ENCODE results near the gene RBM33. TPM values are rescaled to one million over a fixed set of nuclear protein-coding genes. Genes with fewer than 3 reads are reported as not detected.

The RBM33 gene
- total RNA-seq, 1 donor from 2014 or later: 117 TPM

GRCh38 chr7:155795951-155796350 is 151.5 kb downstream of the RBM33 start:
- Mint-ChIP-seq H3K27me3 (peaks cover 28% of the 10 kb centered on the region), H3K36me3 (ENCODE audit: low read depth) (no peaks in the 10 kb centered on the region), H3K4me1 (peaks cover 10% of the 10 kb centered on the region), H3K9me3 (no peaks in the 10 kb centered on the region), H3K4me3 (no peak overlapping the region), H3K27ac (no peak overlapping the region)
- ChIA-PET CTCF (no interaction called here), POLR2A (no interaction called here)
- no peak for ATAC-seq (ENCODE audit: low read depth)
- no peak for DNase-seq
- intact Hi-C loops (cut with micrococcal nuclease): loop anchor here (2.0 kb wide), 1 partner anchor 677 kb away; no protein-coding TSS in a partner anchor
- no peak for TF ChIP-seq CTCF (IDR thresholded peaks at IDR 0.05)

GRCh38 chr7:155796381-155797261 is 152.2 kb downstream of the RBM33 start:
- CTCF ChIA-PET: interaction anchor here (1.1 kb wide), 1 partner anchor 1020 kb away, joined by 3 read pairs; no protein-coding TSS in a partner anchor

GRCh38 chr7:155797262-155798250 is 153.1 kb downstream of the RBM33 start:
- intact Hi-C loops (cut with micrococcal nuclease): loop anchor here (1.0 to 2.0 kb wide), 3 partner anchors 675 to 1453 kb away; no protein-coding TSS in a partner anchor
- no peaks in the 10 kb centered on the region for H3K36me3 Mint-ChIP-seq (ENCODE audit: low read depth)
- peaks cover 38% of the 10 kb centered on the region for H3K27me3 Mint-ChIP-seq
- no peaks in the 10 kb centered on the region for H3K9me3 Mint-ChIP-seq
- H3K27ac Mint-ChIP-seq: no peak overlapping the region
- H3K4me1 Mint-ChIP-seq: peaks cover 13% of the 10 kb centered on the region
- ATAC-seq (ENCODE audit: low read depth) (no peak), DNase-seq (no peak)
- H3K4me3 Mint-ChIP-seq: no peak overlapping the region
- no peak for TF ChIP-seq CTCF (IDR thresholded peaks at IDR 0.05)
- POLR2A ChIA-PET: no interaction called here
- CTCF ChIA-PET: interaction anchor here (1.1 kb wide), 1 partner anchor 1019 kb away, joined by 3 read pairs; no protein-coding TSS in a partner anchor

More at GRCh38 chr7:155796381-155797261, 152.2 kb downstream of the RBM33 start:
- peak; percentile 52 for TF ChIP-seq CTCF (IDR thresholded peaks at IDR 0.05)
- peak; percentile 85 for ATAC-seq (ENCODE audit: low read depth)
- Mint-ChIP-seq H3K4me3 (no peak overlapping the region), H3K36me3 (ENCODE audit: low read depth) (no peaks in the 10 kb centered on the region), H3K9me3 (no peaks in the 10 kb centered on the region), H3K27me3 (peaks cover 34% of the 10 kb centered on the region), H3K27ac (no peak overlapping the region), H3K4me1 (peaks cover 10% of the 10 kb centered on the region)
- peak; percentile 71 for DNase-seq
- intact Hi-C loops (cut with micrococcal nuclease): loop anchor here (1.0 to 2.0 kb wide), 3 partner anchors 676 to 1454 kb away; no protein-coding TSS in a partner anchor
- POLR2A ChIA-PET: no interaction called here

GRCh38 chr7:155798673-155799439 is 154.4 kb downstream of the RBM33 start:
- intact Hi-C loops (cut with micrococcal nuclease): no loop called here
- H3K4me3 Mint-ChIP-seq: no peak overlapping the region
- ATAC-seq (ENCODE audit: low read depth) (peak; percentile 43), DNase-seq (no peak)
- peaks cover 17% of the 10 kb centered on the region for H3K4me1 Mint-ChIP-seq
- peaks cover 41% of the 10 kb centered on the region for H3K27me3 Mint-ChIP-seq
- no peak for TF ChIP-seq CTCF (IDR thresholded peaks at IDR 0.05)
- H3K36me3 Mint-ChIP-seq (ENCODE audit: low read depth): no peaks in the 10 kb centered on the region
- CTCF ChIA-PET: interaction anchor here (0.7 to 0.8 kb wide), 2 partner anchors 9 to 674 kb away, joined by 3 read pairs; no protein-coding TSS in a partner anchor
- H3K27ac Mint-ChIP-seq: no peak overlapping the region
- H3K9me3 Mint-ChIP-seq: no peaks in the 10 kb centered on the region
- POLR2A ChIA-PET: no interaction called here
